ENCODE results near the gene LRRC63.
A peak's percentile ranks its signal among the peaks of the same experiment; 100 is the strongest.

DNA sequence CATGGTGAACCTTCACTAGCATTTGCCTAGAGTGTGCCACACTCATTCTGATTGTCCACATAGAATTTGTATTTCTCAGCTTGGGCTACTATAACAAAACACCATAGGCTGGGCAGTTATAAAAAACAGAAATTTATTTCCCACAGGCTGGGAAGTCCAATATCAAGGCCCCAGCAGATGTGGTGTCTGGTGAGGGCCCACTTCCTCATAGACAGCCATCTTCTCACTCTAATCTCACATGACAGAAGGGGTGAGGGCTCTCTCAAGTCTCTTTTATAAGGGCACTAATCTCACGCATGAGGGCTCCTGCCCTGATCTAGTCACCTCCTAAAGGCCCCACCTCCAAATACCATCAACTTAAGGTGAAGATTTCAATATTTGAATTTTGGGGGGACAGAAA is 53.6 kb downstream of the LRRC63 start:
- TF ChIP-seq, protein P1, sequence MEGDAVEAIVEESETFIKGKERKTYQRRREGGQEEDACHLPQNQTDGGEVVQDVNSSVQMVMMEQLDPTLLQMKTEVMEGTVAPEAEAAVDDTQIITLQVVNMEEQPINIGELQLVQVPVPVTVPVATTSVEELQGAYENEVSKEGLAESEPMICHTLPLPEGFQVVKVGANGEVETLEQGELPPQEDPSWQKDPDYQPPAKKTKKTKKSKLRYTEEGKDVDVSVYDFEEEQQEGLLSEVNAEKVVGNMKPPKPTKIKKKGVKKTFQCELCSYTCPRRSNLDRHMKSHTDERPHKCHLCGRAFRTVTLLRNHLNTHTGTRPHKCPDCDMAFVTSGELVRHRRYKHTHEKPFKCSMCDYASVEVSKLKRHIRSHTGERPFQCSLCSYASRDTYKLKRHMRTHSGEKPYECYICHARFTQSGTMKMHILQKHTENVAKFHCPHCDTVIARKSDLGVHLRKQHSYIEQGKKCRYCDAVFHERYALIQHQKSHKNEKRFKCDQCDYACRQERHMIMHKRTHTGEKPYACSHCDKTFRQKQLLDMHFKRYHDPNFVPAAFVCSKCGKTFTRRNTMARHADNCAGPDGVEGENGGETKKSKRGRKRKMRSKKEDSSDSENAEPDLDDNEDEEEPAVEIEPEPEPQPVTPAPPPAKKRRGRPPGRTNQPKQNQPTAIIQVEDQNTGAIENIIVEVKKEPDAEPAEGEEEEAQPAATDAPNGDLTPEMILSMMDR (IDR thresholded peaks at IDR 0.05; ENCODE audit: insufficient read depth, low read length) = no peak
- TF ChIP-seq, protein P2, sequence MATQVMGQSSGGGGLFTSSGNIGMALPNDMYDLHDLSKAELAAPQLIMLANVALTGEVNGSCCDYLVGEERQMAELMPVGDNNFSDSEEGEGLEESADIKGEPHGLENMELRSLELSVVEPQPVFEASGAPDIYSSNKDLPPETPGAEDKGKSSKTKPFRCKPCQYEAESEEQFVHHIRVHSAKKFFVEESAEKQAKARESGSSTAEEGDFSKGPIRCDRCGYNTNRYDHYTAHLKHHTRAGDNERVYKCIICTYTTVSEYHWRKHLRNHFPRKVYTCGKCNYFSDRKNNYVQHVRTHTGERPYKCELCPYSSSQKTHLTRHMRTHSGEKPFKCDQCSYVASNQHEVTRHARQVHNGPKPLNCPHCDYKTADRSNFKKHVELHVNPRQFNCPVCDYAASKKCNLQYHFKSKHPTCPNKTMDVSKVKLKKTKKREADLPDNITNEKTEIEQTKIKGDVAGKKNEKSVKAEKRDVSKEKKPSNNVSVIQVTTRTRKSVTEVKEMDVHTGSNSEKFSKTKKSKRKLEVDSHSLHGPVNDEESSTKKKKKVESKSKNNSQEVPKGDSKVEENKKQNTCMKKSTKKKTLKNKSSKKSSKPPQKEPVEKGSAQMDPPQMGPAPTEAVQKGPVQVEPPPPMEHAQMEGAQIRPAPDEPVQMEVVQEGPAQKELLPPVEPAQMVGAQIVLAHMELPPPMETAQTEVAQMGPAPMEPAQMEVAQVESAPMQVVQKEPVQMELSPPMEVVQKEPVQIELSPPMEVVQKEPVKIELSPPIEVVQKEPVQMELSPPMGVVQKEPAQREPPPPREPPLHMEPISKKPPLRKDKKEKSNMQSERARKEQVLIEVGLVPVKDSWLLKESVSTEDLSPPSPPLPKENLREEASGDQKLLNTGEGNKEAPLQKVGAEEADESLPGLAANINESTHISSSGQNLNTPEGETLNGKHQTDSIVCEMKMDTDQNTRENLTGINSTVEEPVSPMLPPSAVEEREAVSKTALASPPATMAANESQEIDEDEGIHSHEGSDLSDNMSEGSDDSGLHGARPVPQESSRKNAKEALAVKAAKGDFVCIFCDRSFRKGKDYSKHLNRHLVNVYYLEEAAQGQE (IDR thresholded peaks at IDR 0.05; ENCODE audit: insufficient replicate concordance, low read depth) = no peak
- TF ChIP-seq SPI1 (IDR thresholded peaks at IDR 0.05; ENCODE audit: borderline replicate concordance, low read depth) = peak; percentile 59; the same call in 1 of the 2 replicates

Measured in HL-60 (cell line).